ENCODE measurements around the gene TFEB.
"Not testable (repeated sequence)": the region's sequence is repeated elsewhere in the genome, so short reads cannot be mapped to it uniquely, and the experiment has no call there.

TFEB gene

GRCh38 chr6:41770381-41771057, 35.1 kb upstream of the TFEB start:
- Histone ChIP-seq H3K9ac (ENCODE audit: low read depth, low read length) (no peak overlapping the region), H3K36me3 (ENCODE audit: insufficient read depth, low read length) (0 out of 2 replicates have a peak, but pooled peaks cover 5% of the 10 kb centered on the region), H3K4me1 (ENCODE audit: insufficient read depth, low read length) (peaks cover 22% of the 10 kb centered on the region; the same call in 1 of the 2 replicates), H3K9me3 (ENCODE audit: control insufficient read depth, insufficient read depth, low read length) (no peaks in the 10 kb centered on the region)

- H3K9me3 ChIP-seq (ENCODE audit: control insufficient read depth, insufficient read depth, low read length) = no peaks in the 10 kb centered on the region
- no peak overlapping the region for H3K9ac ChIP-seq (ENCODE audit: low read depth, low read length)
- H3K36me3 ChIP-seq (ENCODE audit: insufficient read depth, low read length) = 0 out of 2 replicates have a peak, but pooled peaks cover 5% of the 10 kb centered on the region
- H3K4me1 ChIP-seq (ENCODE audit: insufficient read depth, low read length) = peaks cover 22% of the 10 kb centered on the region; the same call in 1 of the 2 replicates
These were observed 34.0 kb upstream of the TFEB start for GRCh38 chr6:41769376-41769775.

GRCh38 chr6:41768545-41769308, 33.3 kb upstream of the TFEB start:
- 0 out of 2 replicates have a peak, but pooled peaks cover 5% of the 10 kb centered on the region for H3K36me3 ChIP-seq (ENCODE audit: insufficient read depth, low read length)
- peaks cover 22% of the 10 kb centered on the region; the same call in 1 of the 2 replicates for H3K4me1 ChIP-seq (ENCODE audit: insufficient read depth, low read length)
- H3K9ac ChIP-seq (ENCODE audit: low read depth, low read length) = no peak overlapping the region
- no peaks in the 10 kb centered on the region for H3K9me3 ChIP-seq (ENCODE audit: control insufficient read depth, insufficient read depth, low read length)

- Histone ChIP-seq H3K9me3 (ENCODE audit: control insufficient read depth, insufficient read depth, low read length) (no peaks in the 10 kb centered on the region), H3K4me1 (ENCODE audit: insufficient read depth, low read length) (peaks cover 22% of the 10 kb centered on the region; the same call in 1 of the 2 replicates), H3K9ac (ENCODE audit: low read depth, low read length) (no peak overlapping the region), H3K36me3 (ENCODE audit: insufficient read depth, low read length) (0 out of 2 replicates have a peak, but pooled peaks cover 1% of the 10 kb centered on the region)
These were observed 31.9 kb upstream of the TFEB start for GRCh38 chr6:41767112-41767833.

GRCh38 chr6:41766043-41766664, 30.7 kb upstream of the TFEB start:
- H3K36me3 ChIP-seq (ENCODE audit: insufficient read depth, low read length); H3K9me3 ChIP-seq (ENCODE audit: control insufficient read depth, insufficient read depth, low read length); H3K9ac ChIP-seq (ENCODE audit: low read depth, low read length): not testable (repeated sequence)
- peaks cover 22% of the 10 kb centered on the region; the same call in 1 of the 2 replicates for H3K4me1 ChIP-seq (ENCODE audit: insufficient read depth, low read length)

- Histone ChIP-seq H3K36me3 (ENCODE audit: insufficient read depth, low read length) (no peaks in the 10 kb centered on the region), H3K4me1 (ENCODE audit: insufficient read depth, low read length) (peaks cover 17% of the 10 kb centered on the region; the same call in 1 of the 2 replicates)
These were observed 28.1 kb upstream of the TFEB start for GRCh38 chr6:41763470-41763869.

GRCh38 chr6:41759905-41760579, 24.6 kb upstream of the TFEB start:
- no peaks in the 10 kb centered on the region for H3K9me3 ChIP-seq (ENCODE audit: control insufficient read depth, insufficient read depth, low read length)
- no peaks in the 10 kb centered on the region for H3K4me1 ChIP-seq (ENCODE audit: insufficient read depth, low read length)
- H3K9ac ChIP-seq (ENCODE audit: low read depth, low read length) = no peak overlapping the region
- no peaks in the 10 kb centered on the region for H3K36me3 ChIP-seq (ENCODE audit: insufficient read depth, low read length)

More at GRCh38 chr6:41763470-41763869, 28.1 kb upstream of the TFEB start:
- Histone ChIP-seq H3K9me3 (ENCODE audit: control insufficient read depth, insufficient read depth, low read length) (no peaks in the 10 kb centered on the region), H3K9ac (ENCODE audit: low read depth, low read length) (no peak overlapping the region)

GRCh38 chr6:41759106-41759904, 23.9 kb upstream of the TFEB start:
- H3K9me3 ChIP-seq (ENCODE audit: control insufficient read depth, insufficient read depth, low read length) = no peaks in the 10 kb centered on the region
- no peaks in the 10 kb centered on the region for H3K4me1 ChIP-seq (ENCODE audit: insufficient read depth, low read length)
- no peaks in the 10 kb centered on the region for H3K36me3 ChIP-seq (ENCODE audit: insufficient read depth, low read length)
- no peak overlapping the region for H3K9ac ChIP-seq (ENCODE audit: low read depth, low read length)

- no peaks in the 10 kb centered on the region for H3K4me1 ChIP-seq (ENCODE audit: insufficient read depth, low read length)
- no peak overlapping the region for H3K9ac ChIP-seq (ENCODE audit: low read depth, low read length)
- no peaks in the 10 kb centered on the region for H3K9me3 ChIP-seq (ENCODE audit: control insufficient read depth, insufficient read depth, low read length)
- H3K36me3 ChIP-seq (ENCODE audit: insufficient read depth, low read length) = no peaks in the 10 kb centered on the region
These were observed 23.2 kb upstream of the TFEB start for GRCh38 chr6:41758641-41759035.

GRCh38 chr6:41757931-41758640, 22.7 kb upstream of the TFEB start:
- Histone ChIP-seq H3K36me3 (ENCODE audit: insufficient read depth, low read length) (no peaks in the 10 kb centered on the region), H3K9ac (ENCODE audit: low read depth, low read length) (no peak overlapping the region), H3K9me3 (ENCODE audit: control insufficient read depth, insufficient read depth, low read length) (no peaks in the 10 kb centered on the region), H3K4me1 (ENCODE audit: insufficient read depth, low read length) (no peaks in the 10 kb centered on the region)

GRCh38 chr6:41757271-41757670, 21.9 kb upstream of the TFEB start:
- H3K9ac ChIP-seq (ENCODE audit: low read depth, low read length) = no peak overlapping the region
- no peaks in the 10 kb centered on the region for H3K4me1 ChIP-seq (ENCODE audit: insufficient read depth, low read length)
- H3K9me3 ChIP-seq (ENCODE audit: control insufficient read depth, insufficient read depth, low read length) = no peaks in the 10 kb centered on the region
- no peaks in the 10 kb centered on the region for H3K36me3 ChIP-seq (ENCODE audit: insufficient read depth, low read length)

GRCh38 chr6:41756354-41756753, 20.9 kb upstream of the TFEB start:
- Histone ChIP-seq H3K36me3 (ENCODE audit: insufficient read depth, low read length) (no peaks in the 10 kb centered on the region), H3K9me3 (ENCODE audit: control insufficient read depth, insufficient read depth, low read length) (no peaks in the 10 kb centered on the region), H3K4me1 (ENCODE audit: insufficient read depth, low read length) (no peaks in the 10 kb centered on the region), H3K9ac (ENCODE audit: low read depth, low read length) (no peak overlapping the region)

- Histone ChIP-seq H3K4me1 (ENCODE audit: insufficient read depth, low read length) (no peaks in the 10 kb centered on the region), H3K36me3 (ENCODE audit: insufficient read depth, low read length) (no peaks in the 10 kb centered on the region), H3K9ac (ENCODE audit: low read depth, low read length) (no peak overlapping the region), H3K9me3 (ENCODE audit: control insufficient read depth, insufficient read depth, low read length) (no peaks in the 10 kb centered on the region)
These were observed 20.5 kb upstream of the TFEB start for GRCh38 chr6:41755895-41756294.
